D721Med (cell line): ENCODE results near the gene GNPTG.
"Not testable (repeated sequence)": the region's sequence is repeated elsewhere in the genome, so short reads cannot be mapped to it uniquely, and the experiment has no call there.

Experiments
- DNase-seq: peaks from one replicate; pipeline ENCODE4 v3.0.0; 2011; ENCODE audit warnings: low spot score; ENCODE audit not compliant: insufficient read length
- FAIRE-seq: peaks from 2 replicates; lab custom pipeline; 2011; peaks lifted over from hg19 to GRCh38; lab: Jason Lieb, UNC
- CTCF ChIP-seq: IDR thresholded peaks from 2 replicates; pipeline ENCODE4 v1.5.1; 2012; ENCODE audit warnings: mild to moderate bottlenecking, control low read depth; ENCODE audit not compliant: insufficient read depth; ENCODE audit errors: missing control alignments

GNPTG gene

GRCh38 chr16:1325261-1325660 is 26.5 kb upstream of the GNPTG start:
- no peak for TF ChIP-seq CTCF
- FAIRE-seq (no peak), DNase-seq (no peak)

- no peak for FAIRE-seq
- DNase-seq, result no peak
- TF ChIP-seq CTCF, result no peak
Observed at GRCh38 chr16:1325673-1326371, 25.9 kb upstream of the GNPTG start.

- DNase-seq (no peak), FAIRE-seq (no peak)
Observed at GRCh38 chr16:1326391-1326790, 25.3 kb upstream of the GNPTG start.

GRCh38 chr16:1326946-1327618 is 24.6 kb upstream of the GNPTG start:
- TF ChIP-seq CTCF, result no peak
- FAIRE-seq, result no peak
- no peak for DNase-seq

More at GRCh38 chr16:1326391-1326790, 25.3 kb upstream of the GNPTG start:
- TF ChIP-seq CTCF, result no peak

- no peak for TF ChIP-seq CTCF
- FAIRE-seq (no peak), DNase-seq (no peak)
Observed at GRCh38 chr16:1327619-1327947, 24.1 kb upstream of the GNPTG start.

GRCh38 chr16:1328136-1328535 is 23.6 kb upstream of the GNPTG start:
- not testable (repeated sequence) for DNase-seq, FAIRE-seq

- FAIRE-seq, DNase-seq: not testable (repeated sequence)
Observed at GRCh38 chr16:1328961-1329360, 22.8 kb upstream of the GNPTG start.

GRCh38 chr16:1330260-1330914 is 21.3 kb upstream of the GNPTG start:
- FAIRE-seq, result no peak
- no peak for DNase-seq
- peak; percentile 39 for TF ChIP-seq CTCF
